ENCODE measurements around the gene MAP2K7. TPM values are rescaled to one million over a fixed set of nuclear protein-coding genes. Genes with fewer than 3 reads are reported as not detected.

MAP2K7 gene
- total RNA-seq, 1 donor from 2014 or later: 42.2 TPM

GRCh38 chr19:7873304-7874075, 30.2 kb upstream of the MAP2K7 start:
- Mint-ChIP-seq H3K27me3 (peaks cover 35% of the 10 kb centered on the region), H3K9me3 (no peaks in the 10 kb centered on the region), H3K4me3 (peak overlapping the region; percentile 91), H3K27ac (peak overlapping the region; percentile 73), H3K36me3 (peaks cover 4% of the 10 kb centered on the region), H3K4me1 (ENCODE audit: unreplicated experiment) (peaks cover 13% of the 10 kb centered on the region)
- TF ChIP-seq CTCF (conservative IDR thresholded peaks at IDR 0.05): no peak
- no peak for DNase-seq (ENCODE audit: extremely low spot score, unreplicated experiment)

GRCh38 chr19:7874076-7874896, 29.4 kb upstream of the MAP2K7 start, which contains the start of gene PRR36:
TSS of gene PRR36 (minus strand) at chr19:7874390. CDS start at chr19:7873689, 701 bp downstream.
- peaks cover 35% of the 10 kb centered on the region for H3K27me3 Mint-ChIP-seq
- peak within 1 kb of the TSS; percentile 91 for H3K4me3 Mint-ChIP-seq

GRCh38 chr19:7874897-7875273, 28.8 kb upstream of the MAP2K7 start:
- Mint-ChIP-seq H3K9me3 (no peaks in the 10 kb centered on the region), H3K4me3 (peak overlapping the region; percentile 84), H3K4me1 (ENCODE audit: unreplicated experiment) (peaks cover 13% of the 10 kb centered on the region), H3K27ac (peak overlapping the region; percentile 71), H3K27me3 (peaks cover 35% of the 10 kb centered on the region), H3K36me3 (peaks cover 4% of the 10 kb centered on the region)
- DNase-seq (ENCODE audit: extremely low spot score, unreplicated experiment): no peak
- TF ChIP-seq CTCF (conservative IDR thresholded peaks at IDR 0.05): no peak

More at GRCh38 chr19:7874076-7874896, 29.4 kb upstream of the MAP2K7 start, which contains the start of gene PRR36:
- peaks cover 13% of the 10 kb centered on the region for H3K4me1 Mint-ChIP-seq (ENCODE audit: unreplicated experiment)
- H3K27ac Mint-ChIP-seq: peak within 1 kb of the TSS; percentile 73
- TF ChIP-seq CTCF (conservative IDR thresholded peaks at IDR 0.05): no peak
- H3K36me3 Mint-ChIP-seq: peaks cover 4% of the 10 kb centered on the region
- DNase-seq (ENCODE audit: extremely low spot score, unreplicated experiment): peak; percentile 83
- no peaks in the 10 kb centered on the region for H3K9me3 Mint-ChIP-seq

GRCh38 chr19:7877249-7877836, 26.3 kb upstream of the MAP2K7 start:
- Mint-ChIP-seq H3K4me3 (peak overlapping the region; percentile 33), H3K36me3 (no peaks in the 10 kb centered on the region), H3K27me3 (peaks cover 25% of the 10 kb centered on the region), H3K27ac (peak overlapping the region; percentile 15), H3K9me3 (no peaks in the 10 kb centered on the region), H3K4me1 (ENCODE audit: unreplicated experiment) (no peaks in the 10 kb centered on the region)
- no peak for DNase-seq (ENCODE audit: extremely low spot score, unreplicated experiment)
- TF ChIP-seq CTCF (conservative IDR thresholded peaks at IDR 0.05): no peak

GRCh38 chr19:7879111-7879807, 24.4 kb upstream of the MAP2K7 start:
- no peak for DNase-seq (ENCODE audit: extremely low spot score, unreplicated experiment)
- Mint-ChIP-seq H3K4me1 (ENCODE audit: unreplicated experiment) (no peaks in the 10 kb centered on the region), H3K9me3 (no peaks in the 10 kb centered on the region), H3K27me3 (peaks cover 19% of the 10 kb centered on the region), H3K27ac (no peak overlapping the region), H3K4me3 (no peak overlapping the region), H3K36me3 (no peaks in the 10 kb centered on the region)
- TF ChIP-seq CTCF (conservative IDR thresholded peaks at IDR 0.05): no peak

All from type B pancreatic cell (in vitro differentiated cells).